ENCODE measurements around the gene ETV3.

DNA sequence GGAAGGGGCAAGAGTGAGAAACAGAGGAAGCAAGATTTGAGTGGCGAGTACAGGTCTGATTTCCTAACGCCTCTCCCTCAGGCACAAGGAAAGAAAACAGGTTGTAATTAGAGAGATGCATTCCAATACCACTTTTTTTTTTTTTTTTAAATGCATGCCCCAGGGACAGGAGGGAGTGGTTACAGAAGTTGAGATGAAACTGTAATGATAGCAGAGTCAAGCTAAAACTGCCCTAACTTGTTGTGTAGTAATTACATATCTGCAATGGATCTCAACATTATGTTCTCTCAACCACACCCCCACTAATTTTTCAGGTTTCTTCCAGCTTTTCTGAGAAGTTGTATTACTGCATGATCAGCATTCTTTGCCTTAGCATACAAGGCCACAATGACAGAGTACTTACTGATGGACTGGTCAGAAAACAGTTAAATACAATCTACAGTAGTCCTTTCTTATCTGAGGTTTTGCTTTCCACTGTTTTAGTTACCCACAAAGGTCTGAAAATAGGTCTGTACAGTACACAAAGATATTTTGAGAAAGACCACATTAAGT is 5.5 kb downstream of the ETV3 start:
- TF ChIP-seq CTCF (IDR thresholded peaks at IDR 0.05) (no peak), POLR2AphosphoS5 (IDR thresholded peaks at IDR 0.05) (peak; percentile 80)

All from prostate gland (tissue), 2 donors.